Chondrocyte (in vitro differentiated cells): ENCODE measurements around the gene EMILIN2. TPM values are rescaled to one million over a fixed set of nuclear protein-coding genes. Genes with fewer than 3 reads are reported as not detected.
"Not testable (repeated sequence)": the region's sequence is repeated elsewhere in the genome, so short reads cannot be mapped to it uniquely, and the experiment has no call there.

Experiments
- DNase-seq: peaks from one replicate; pipeline ENCODE4 v3.0.0; 2021; ENCODE audit warnings: mixed read lengths, low spot score
- H3K27ac Mint-ChIP-seq: one replicate; pipeline ENCODE4 v1.8.0; 2021; ENCODE audit warnings: mild to moderate bottlenecking, moderate library complexity, mixed read lengths; ENCODE audit not compliant: unreplicated experiment
- H3K27me3 Mint-ChIP-seq: 2 replicates; pipeline ENCODE4 v1.8.0; 2021; ENCODE audit warnings: low read depth, mixed read lengths
- H3K36me3 Mint-ChIP-seq: 2 replicates; pipeline ENCODE4 v1.8.0; 2021; ENCODE audit warnings: low read depth, mixed read lengths
- H3K4me1 Mint-ChIP-seq: 2 replicates; pipeline ENCODE4 v1.8.0; 2021; ENCODE audit warnings: low read depth, mild to moderate bottlenecking, mixed read lengths
- H3K4me3 Mint-ChIP-seq: one replicate; pipeline ENCODE4 v1.8.0; 2021; ENCODE audit warnings: mild to moderate bottlenecking, moderate library complexity, mixed read lengths; ENCODE audit not compliant: unreplicated experiment
- H3K9me3 Mint-ChIP-seq: 2 replicates; pipeline ENCODE4 v1.8.0; 2021; ENCODE audit warnings: low read depth, mixed read lengths
- long read RNA-seq: library from polyadenylated mRNA; stranded (forward); transcript quantifications from one replicate; pipeline ENCODE4 v2.0.0, GENCODE V29; 2021
- total RNA-seq: library from RNA; stranded (reverse); gene quantifications from 3 replicates; pipeline ENCODE4 v1.2.1, GENCODE V29; 2021
- TF ChIP-seq, protein P1 (sequence below): fragments of 200-600 bp; sonication (generic); IDR thresholded peaks from 2 replicates; pipeline ENCODE4 v1.5.0; 2021; ENCODE audit warnings: antibody characterized with exemption, mild to moderate bottlenecking, moderate library complexity

The EMILIN2 gene
- 2.2 to 9.9 TPM (median 9.3 TPM) in 3 replicates for total RNA-seq
- long read RNA-seq, full-length matches to known transcripts, result 45 of 49 reads
- long read RNA-seq, partial matches to known transcripts, result 2 of 49 reads
- long read RNA-seq, other reads (novel, unspliced or antisense), result 2 of 49 reads

DNA sequence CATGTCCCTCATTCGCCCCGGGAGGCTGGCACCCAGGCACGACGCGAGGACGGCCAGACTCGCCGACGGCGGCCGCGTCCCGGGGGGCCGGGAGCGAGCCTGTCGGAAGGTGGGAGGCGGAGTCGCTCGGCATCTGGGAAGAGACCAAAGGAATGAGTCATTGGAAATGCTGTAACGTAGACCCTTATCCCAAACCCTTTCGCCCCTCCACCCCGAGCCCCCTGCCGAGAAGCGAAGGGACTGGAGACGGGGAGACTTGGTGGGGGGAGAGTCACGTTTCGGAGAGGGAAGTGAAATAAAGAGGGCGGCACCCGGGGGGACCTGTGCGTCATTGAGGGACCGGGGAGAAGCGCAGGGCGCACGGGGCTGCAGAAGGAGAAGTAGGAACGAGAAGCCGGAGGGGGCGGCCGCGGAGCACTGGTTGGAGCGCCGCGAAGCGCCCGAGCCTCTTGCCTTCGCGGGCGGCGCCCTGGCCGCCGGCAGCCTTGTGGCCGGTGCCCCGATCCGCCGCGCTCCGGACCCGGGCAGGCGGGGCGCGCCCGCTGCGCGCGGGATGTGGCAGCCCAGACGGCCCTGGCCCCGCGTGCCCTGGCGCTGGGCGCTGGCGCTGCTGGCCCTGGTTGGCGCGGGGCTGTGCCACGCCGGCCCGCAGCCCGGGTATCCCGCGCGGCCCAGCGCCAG, at the start of gene EMILIN2:
EMILIN2 (plus strand) TSS at position 371 of the 681 bp plus-strand sequence; CDS start at position 554, 183 bp downstream.
- H3K9me3 Mint-ChIP-seq, result no peaks in the 10 kb centered on the region
- H3K27me3 Mint-ChIP-seq, result peaks cover 13% of the 10 kb centered on the region
- TF ChIP-seq, protein P1, sequence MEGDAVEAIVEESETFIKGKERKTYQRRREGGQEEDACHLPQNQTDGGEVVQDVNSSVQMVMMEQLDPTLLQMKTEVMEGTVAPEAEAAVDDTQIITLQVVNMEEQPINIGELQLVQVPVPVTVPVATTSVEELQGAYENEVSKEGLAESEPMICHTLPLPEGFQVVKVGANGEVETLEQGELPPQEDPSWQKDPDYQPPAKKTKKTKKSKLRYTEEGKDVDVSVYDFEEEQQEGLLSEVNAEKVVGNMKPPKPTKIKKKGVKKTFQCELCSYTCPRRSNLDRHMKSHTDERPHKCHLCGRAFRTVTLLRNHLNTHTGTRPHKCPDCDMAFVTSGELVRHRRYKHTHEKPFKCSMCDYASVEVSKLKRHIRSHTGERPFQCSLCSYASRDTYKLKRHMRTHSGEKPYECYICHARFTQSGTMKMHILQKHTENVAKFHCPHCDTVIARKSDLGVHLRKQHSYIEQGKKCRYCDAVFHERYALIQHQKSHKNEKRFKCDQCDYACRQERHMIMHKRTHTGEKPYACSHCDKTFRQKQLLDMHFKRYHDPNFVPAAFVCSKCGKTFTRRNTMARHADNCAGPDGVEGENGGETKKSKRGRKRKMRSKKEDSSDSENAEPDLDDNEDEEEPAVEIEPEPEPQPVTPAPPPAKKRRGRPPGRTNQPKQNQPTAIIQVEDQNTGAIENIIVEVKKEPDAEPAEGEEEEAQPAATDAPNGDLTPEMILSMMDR, result no peak
- H3K36me3 Mint-ChIP-seq, result no peaks in the 10 kb centered on the region
- peak within 1 kb of the TSS; percentile 77 for H3K27ac Mint-ChIP-seq
- DNase-seq, result no peak
- H3K4me3 Mint-ChIP-seq, result peak within 1 kb of the TSS; percentile 83
- H3K4me1 Mint-ChIP-seq, result peaks cover 16% of the 10 kb centered on the region

DNA sequence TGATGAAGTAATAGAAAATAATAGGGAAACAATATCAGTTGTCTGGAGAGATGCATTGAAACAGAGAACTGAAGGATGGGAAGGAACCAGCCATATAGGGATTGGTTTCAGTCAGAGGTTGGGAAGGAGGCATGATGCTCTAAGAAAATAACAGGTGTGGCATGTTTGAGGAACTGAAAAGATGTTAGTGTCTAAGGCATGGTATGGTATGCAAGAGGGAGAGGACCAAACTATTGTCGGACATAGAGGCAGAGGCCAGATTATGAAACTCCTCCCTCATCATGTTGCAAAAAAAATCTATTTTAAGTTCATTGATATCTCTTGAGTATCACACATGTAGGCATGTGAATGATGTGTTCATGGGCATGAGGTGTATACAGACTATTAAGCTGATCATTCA, 48.9 kb upstream of the EMILIN2 start:
- Mint-ChIP-seq H3K27ac (no peak overlapping the region), H3K4me3 (no peak overlapping the region), H3K9me3 (no peaks in the 10 kb centered on the region), H3K36me3 (peaks cover 24% of the 10 kb centered on the region), H3K27me3 (no peaks in the 10 kb centered on the region), H3K4me1 (no peaks in the 10 kb centered on the region)
- DNase-seq, result no peak
- TF ChIP-seq, protein P1, result no peak

GRCh38 chr18:2799369-2799768, 47.4 kb upstream of the EMILIN2 start:
- TF ChIP-seq, protein P1, result no peak
- Mint-ChIP-seq H3K36me3 (peaks cover 24% of the 10 kb centered on the region), H3K4me1 (no peaks in the 10 kb centered on the region), H3K9me3 (no peaks in the 10 kb centered on the region), H3K4me3 (no peak overlapping the region), H3K27me3 (no peaks in the 10 kb centered on the region), H3K27ac (no peak overlapping the region)
- no peak for DNase-seq

- no peak for DNase-seq
- no peak overlapping the region for H3K4me3 Mint-ChIP-seq
- H3K27ac Mint-ChIP-seq, result peak overlapping the region; percentile 60
- H3K9me3 Mint-ChIP-seq, result peaks cover 10% of the 10 kb centered on the region
- H3K27me3 Mint-ChIP-seq, result no peaks in the 10 kb centered on the region
- TF ChIP-seq, protein P1, result no peak
- peaks cover 15% of the 10 kb centered on the region for H3K4me1 Mint-ChIP-seq
- peaks cover 5% of the 10 kb centered on the region for H3K36me3 Mint-ChIP-seq
Measured at GRCh38 chr18:2805970-2806943, 40.5 kb upstream of the EMILIN2 start.

DNA sequence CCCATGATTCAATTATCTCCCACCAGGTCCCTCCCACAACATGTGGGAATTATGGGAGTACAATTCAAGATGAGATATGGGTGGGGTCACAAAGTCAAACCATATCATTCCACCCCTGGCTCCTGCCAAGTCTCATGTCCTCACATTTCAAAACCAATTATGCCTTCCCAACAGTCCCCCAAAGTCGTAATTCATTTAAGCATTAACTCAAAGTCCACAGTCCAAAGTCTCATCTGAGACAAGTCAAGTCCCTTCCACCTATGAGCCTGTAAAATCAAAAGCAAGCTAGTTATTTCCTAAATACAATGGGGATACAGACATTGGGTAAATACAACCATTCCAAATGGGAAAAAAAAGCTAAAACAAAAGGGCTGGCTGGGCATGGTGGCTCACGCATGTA, 38.2 kb upstream of the EMILIN2 start:
- Mint-ChIP-seq H3K9me3 (peaks cover 26% of the 10 kb centered on the region), H3K4me1 (peaks cover 15% of the 10 kb centered on the region)
- H3K27me3 Mint-ChIP-seq, DNase-seq, H3K36me3 Mint-ChIP-seq, H3K27ac Mint-ChIP-seq, H3K4me3 Mint-ChIP-seq: not testable (repeated sequence)

- DNase-seq, H3K4me3 Mint-ChIP-seq: not testable (repeated sequence)
- peaks cover 32% of the 10 kb centered on the region for H3K9me3 Mint-ChIP-seq
Measured at GRCh38 chr18:2809666-2810183, 37.1 kb upstream of the EMILIN2 start.

More at GRCh38 chr18:2809666-2810183, 37.1 kb upstream of the EMILIN2 start:
- H3K27me3 Mint-ChIP-seq, H3K27ac Mint-ChIP-seq: not testable (repeated sequence)
- Mint-ChIP-seq H3K36me3 (peaks cover 11% of the 10 kb centered on the region), H3K4me1 (peaks cover 15% of the 10 kb centered on the region)
